ENCODE data around the gene TMEM150B.

GRCh38 chr19:55348317-55349034 is 23.3 kb upstream of the TMEM150B start:
- TF ChIP-seq GATA2 (IDR thresholded peaks at IDR 0.05; ENCODE audit: low read depth, low read length) (no peak), GATA3 (IDR thresholded peaks at IDR 0.05; ENCODE audit: low read depth, low read length) (no peak)
